Kidney tubule cell (primary cell): Measurements from ENCODE around the gene STARD13.

Experiments
- DNase-seq: peaks from one replicate; pipeline ENCODE4 v3.0.0-alpha.2; 2018; ENCODE audit warnings: low spot score

STARD13 gene

DNA sequence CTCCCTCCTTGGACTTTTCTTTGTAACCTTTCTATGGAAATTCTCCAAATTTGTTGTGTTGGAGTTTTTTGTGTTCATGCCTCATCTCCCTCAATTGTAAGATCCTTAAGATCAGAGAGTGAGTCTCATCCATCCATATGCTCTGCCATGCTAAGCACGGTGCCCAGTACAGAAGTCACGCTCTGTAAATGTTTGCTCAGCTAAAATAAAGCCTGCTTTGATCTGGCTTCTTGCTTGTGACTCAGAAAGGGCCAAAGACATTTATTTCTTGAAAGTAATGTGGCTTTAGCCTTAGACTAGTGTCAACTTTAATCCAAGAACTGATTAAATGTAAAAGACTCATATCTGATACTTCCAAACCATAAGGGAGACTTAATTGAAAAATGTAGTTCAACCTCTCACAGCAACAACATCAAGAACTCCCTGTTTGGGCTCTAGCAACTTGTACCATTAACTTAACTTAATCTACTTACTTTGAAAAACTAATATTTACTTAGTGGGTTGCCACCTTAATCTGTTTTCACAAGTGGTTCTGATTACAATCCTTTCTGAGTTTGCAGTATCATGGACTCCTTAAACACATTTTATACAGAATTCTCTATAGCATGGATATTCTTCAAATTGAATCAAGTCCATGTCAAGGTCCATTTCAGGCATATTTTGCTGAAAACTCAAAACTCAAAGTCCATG lies 169.1 kb downstream of the STARD13 start:
- DNase-seq: no peak

GRCh38 chr13:33115274-33115673 lies 170.3 kb downstream of the STARD13 start:
- DNase-seq: no peak

GRCh38 chr13:33114146-33114545 lies 171.4 kb downstream of the STARD13 start:
- no peak for DNase-seq

GRCh38 chr13:33112766-33113165 lies 172.8 kb downstream of the STARD13 start:
- DNase-seq: no peak

GRCh38 chr13:33111414-33112110 lies 174.0 kb downstream of the STARD13 start:
- DNase-seq: no peak

GRCh38 chr13:33110713-33111413 lies 174.7 kb downstream of the STARD13 start:
- no peak for DNase-seq

DNA sequence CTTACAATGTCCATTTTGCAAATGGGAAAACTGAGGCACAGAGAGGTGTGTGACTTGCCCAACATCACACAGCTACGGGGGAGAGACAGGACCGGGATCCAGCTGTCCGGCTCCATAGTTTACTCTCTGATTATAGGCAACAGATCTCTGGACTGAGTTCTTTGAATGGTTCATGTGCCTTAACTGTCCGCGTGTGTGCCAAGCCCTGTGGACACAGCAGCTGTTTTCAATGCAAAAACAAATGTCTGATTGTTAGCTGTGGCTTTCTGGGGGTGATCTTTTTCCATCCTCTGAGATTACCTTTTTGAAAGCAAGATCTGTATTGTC lies 175.2 kb downstream of the STARD13 start:
- no peak for DNase-seq

DNA sequence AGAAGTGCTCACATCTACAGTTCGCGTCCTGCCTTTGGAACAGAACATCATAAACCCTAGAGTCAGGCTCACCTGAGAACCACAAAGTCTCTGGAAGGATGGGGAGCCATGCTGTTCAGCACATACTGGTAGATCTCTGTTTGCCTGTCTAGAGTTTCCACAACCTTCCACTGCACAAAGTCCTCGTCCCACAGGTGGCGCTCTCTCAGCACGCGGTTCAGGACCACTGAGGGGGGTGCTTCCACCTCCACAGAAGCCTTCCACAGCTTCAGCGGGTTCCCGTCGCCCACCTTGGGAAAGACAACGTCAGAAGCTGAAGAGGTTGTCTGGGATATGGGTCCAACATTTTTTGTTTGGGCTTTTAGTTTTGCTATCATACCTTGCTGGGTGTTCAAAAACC lies 175.8 kb downstream of the STARD13 start:
- no peak for DNase-seq

DNA sequence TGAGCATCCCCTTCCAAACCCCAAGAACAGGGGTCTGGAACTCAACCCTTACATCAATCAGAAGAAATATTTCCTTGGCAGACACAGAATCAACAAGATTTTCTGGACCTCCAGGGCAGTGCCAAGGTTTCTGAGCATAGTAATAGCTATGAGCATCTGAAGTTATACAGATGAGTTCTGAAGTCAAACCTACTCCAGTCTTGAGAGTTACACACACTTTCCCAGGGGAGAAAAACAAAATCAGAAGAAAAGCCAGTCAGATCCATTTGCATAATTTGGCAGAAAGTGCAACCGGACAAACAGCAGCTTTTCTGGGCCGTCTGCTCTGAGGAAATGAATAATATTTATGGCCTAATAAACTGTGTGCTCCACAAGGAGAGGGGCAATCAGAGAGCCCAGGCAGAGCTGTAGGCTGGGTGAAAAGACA lies 176.3 kb downstream of the STARD13 start:
- DNase-seq: no peak

DNA sequence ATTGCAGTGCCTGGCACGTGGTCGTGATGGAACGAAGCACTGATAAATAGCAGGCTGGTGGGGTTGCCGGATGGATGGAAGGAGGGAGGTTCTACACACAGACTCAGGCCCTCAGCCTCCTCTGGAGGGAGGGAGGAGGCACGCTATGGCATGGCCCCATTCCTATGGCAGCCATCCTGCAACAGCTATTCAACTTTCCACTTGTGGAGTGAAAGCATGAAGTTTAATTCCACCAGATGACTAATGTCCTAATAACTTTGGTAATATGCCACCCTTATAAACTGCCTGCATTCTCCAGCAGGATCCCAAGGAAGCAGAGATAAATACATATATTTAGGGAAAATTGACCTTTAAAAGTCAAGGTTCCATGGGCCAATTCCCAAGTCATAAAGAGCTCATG lies 176.9 kb downstream of the STARD13 start:
- DNase-seq: no peak

DNA sequence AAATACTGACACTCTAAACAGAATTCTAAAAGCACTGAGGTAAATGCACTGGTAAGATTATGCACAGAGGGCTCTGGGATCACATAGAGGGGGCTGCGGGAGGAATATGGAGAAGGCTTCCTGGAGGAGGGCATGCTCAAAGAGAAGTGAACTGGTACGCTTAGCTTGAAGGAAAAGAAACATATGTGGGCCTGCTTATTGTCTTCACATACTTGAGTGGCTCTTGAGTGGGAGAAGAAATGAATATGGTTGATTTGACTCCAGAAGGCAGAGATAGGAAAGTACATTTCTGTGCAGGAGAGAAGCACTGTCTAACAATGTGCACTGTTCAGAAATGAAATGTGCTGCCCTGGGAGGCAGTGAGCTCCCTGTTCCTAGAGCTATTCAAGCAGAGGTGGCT lies 178.2 kb downstream of the STARD13 start:
- DNase-seq: no peak

DNA sequence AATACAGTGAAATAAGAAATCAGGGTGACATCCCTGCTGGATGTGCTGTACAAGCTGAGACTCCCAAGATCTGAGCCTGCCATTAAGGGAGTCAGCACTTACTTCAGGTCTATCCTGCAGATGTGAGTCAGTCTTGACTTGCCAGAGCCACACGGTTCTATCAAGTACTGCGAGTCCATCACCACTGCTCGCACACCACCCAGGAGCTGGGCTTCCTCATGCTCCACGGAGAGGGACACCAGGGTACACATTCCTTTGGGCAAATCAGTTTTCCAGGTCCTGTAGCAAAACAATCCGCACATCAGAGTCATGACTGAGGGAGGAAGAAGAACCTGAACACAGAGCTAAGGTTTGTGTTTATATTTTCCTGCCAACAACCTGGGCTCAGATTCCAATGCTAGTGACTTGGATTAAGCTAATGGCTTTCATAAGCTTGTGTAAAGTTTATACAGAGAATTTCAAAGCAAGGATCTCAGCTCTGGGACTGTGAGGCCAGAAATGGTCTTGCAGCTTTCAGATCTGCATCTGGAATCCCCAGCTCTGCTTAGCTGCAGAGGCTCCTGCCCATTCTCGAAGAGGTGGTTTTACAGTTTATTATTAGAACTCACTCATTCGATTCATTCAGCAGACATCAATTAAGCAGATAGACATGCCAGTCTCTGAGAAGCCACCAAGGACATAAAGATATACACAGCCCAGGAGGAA lies 178.7 kb downstream of the STARD13 start:
- no peak for DNase-seq

DNA sequence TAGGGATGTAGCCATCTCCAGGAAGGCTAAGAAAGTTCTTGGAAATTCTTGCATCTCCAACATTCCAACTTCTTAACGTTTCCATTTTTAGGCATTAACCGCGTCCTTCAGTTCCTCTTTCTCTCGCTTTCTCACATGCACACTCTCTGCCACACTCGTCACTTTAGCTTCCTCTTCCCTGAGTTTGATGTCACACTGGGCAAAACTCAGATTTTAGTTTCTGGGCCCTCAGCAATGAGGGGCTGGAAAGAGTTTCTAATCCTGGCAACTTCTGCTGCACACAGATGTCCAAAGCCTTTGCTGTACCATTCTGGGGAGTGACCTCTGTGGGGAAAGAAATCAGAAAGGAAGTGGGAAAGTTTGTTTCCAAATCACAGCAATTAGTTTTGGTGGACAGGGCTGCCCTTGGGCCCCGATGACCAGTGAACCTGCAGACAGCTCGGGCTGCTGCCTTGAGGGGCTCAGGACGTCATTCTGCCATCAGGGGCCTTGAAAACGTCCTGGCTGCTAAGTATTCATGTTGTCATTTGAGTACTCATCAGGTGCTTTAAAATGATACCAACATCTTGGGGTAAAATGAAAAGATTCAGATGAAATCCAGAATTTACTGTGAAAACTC lies 180.1 kb downstream of the STARD13 start:
- DNase-seq: no peak

DNA sequence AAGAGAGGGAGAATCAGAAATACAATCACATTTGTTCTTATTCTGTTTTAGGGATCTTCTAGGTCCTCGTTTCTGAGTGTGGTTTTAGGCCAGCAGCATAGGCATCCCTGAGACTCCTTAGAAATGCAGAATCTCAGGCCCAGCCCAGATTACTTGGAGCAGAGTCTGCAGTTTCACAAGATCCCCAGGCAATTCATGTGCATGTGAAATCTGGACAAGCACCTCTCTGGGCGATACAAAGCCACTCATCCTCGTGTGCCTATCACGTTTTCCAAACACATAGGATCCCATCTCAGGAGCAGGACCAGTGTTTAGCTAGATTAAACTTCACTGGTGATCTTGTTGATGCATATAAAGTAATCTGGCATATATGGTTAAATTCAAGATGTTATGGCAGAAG lies 182.1 kb downstream of the STARD13 start:
- DNase-seq: no peak

- DNase-seq: no peak
Measured at GRCh38 chr13:33101835-33102234, 183.7 kb downstream of the STARD13 start.

- no peak for DNase-seq
Measured at GRCh38 chr13:33100886-33101285, 184.7 kb downstream of the STARD13 start.

- no peak for DNase-seq
Measured at GRCh38 chr13:33099860-33100259, 185.7 kb downstream of the STARD13 start.

DNA sequence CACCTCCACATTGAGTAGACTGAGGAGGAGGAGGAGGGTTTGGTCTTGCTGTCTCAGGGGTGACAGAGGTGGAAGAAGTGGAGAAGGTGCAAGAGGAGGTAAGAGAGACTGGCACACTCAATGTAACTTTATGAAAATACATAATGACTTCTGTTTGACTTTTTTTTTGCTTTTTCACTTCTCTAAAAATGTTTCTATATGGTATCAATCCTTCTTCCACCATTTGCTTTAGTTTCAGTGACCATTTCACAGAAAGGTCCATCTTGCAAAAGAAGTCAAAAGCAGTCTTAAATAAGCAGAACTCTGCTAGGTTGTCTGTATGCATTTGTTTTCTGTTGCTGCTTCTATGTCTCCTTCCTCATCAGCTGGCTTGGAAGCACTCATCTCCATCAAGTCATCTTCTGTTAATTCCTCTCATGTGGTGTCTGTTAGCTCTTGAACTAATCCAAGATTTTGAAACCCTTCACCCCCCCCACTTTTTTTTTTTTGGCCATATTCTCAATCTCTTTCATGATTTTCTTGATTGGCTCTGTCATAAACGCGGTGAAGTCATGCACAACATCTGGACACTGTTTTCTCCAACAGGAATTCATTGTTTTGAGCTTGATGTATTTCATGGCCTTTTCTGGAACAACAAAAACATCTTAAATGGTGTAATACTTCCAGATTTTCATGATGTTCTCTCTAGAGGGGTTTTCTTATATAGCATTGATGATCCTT lies 188.5 kb downstream of the STARD13 start:
- DNase-seq: no peak

DNA sequence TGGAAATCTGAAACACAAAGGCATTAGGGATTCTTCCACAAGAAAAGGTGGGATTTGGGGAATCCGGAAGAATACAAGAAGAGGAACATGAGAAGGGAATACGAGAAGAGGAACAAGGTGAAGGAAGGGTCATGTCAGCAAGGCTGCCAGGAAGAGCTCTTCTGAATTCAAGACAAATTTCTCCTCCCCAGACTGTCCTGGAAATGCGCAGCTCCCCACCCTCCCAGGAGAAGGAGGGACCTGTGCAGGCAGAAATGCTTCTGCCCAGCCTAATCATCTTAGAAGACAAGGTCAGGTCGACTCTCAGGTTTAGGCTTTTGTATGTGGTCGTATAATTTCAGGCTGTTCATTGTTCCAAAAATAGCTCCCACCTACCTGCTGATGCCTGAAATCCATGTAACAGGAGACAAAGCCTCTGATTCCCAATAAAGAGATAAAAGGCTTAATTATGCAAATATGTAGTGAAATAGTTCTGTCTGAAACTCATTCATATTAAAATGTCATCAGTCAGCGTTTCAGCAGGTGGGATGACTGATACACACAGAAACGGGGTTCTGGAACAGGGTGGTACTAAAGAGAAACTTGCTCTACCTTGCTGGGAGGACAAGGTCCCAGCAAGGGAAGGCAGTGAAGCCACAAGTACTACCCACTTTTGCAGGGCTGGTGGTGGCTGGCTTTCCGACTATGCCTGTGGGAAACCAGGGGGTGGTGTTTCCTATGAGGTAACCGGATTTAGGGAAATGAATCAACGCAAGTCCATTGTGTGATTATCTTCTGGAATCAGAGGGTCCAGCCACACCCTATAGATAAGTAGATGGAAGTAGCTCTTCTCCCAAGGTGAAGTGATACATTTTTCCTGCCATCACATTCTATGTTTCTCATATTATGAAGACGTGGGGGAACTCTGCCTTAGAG lies 193.2 kb downstream of the STARD13 start:
- DNase-seq: no peak

- DNase-seq: no peak
Measured at GRCh38 chr13:33091415-33091774, 194.2 kb downstream of the STARD13 start.
